ENCODE measurements around the gene ASPRV1. TPM values are rescaled to one million over a fixed set of nuclear protein-coding genes. Genes with fewer than 3 reads are reported as not detected.
A peak's percentile ranks its signal among the peaks of the same experiment; 100 is the strongest.

The ASPRV1 gene
- total and polyA plus RNA-seq, 2 donors from 2014 or later: 1.6 to 2.1 TPM

DNA sequence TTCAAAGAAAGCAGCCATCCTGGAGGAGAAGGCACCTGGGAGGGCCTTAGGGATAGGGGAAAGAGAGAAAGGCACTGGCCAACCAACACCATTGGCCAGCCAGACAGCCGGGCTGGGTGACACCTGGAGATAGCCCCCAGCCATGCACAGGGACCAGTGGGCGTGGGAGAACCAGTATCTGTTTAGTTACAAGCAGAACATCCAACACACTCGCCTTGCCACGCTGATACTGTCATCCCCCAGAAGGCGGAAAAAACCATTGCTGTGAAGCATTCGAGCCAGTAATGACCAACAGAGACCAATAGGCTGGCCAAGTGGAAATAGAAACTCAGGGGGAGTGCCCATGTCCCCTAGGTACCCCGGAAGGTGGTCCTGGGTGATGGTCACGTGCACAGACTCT is 15.5 kb downstream of the ASPRV1 start:
- no peak for TF ChIP-seq CTCF (IDR thresholded peaks at IDR 0.05; ENCODE audit: borderline replicate concordance, extremely low read depth, insufficient read depth)
- Histone ChIP-seq H3K4me1 (ENCODE audit: control insufficient read depth in 2 of 3, insufficient read depth in 2 of 3, low read depth in 1 of 3, low read length in 3 of 3) (no peaks in the 10 kb centered on the region), H3K27me3 (ENCODE audit: control insufficient read depth, insufficient read depth, low read length) (no peaks in the 10 kb centered on the region), H3K9ac (ENCODE audit: low read length in 3 of 3) (no peak overlapping the region), H3K9me3 (ENCODE audit: control insufficient read depth in 2 of 3, insufficient read depth in 1 of 3, low read length in 3 of 3) (no peaks in the 10 kb centered on the region), H3K36me3 (ENCODE audit: control insufficient read depth in 2 of 3, insufficient read depth in 3 of 3, low read length in 3 of 3) (peaks cover 0 to 8% (median 0%) of the 10 kb centered on the region in 3 donors), H3K4me3 (ENCODE audit: low read length in 3 of 3) (no peak overlapping the region), H3K27ac (ENCODE audit: low read depth in 2 of 2, low read length in 2 of 2) (no peak overlapping the region)
- FAIRE-seq (no peak), DNase-seq (peak in 1 of 5 donors; percentile 60)
- intact Hi-C loops (cut with DNase I): no loop called here

- peaks cover 0 to 8% (median 0%) of the 10 kb centered on the region in 3 donors for H3K36me3 ChIP-seq (ENCODE audit: control insufficient read depth in 2 of 3, insufficient read depth in 3 of 3, low read length in 3 of 3)
- no peaks in the 10 kb centered on the region for H3K9me3 ChIP-seq (ENCODE audit: control insufficient read depth in 2 of 3, insufficient read depth in 1 of 3, low read length in 3 of 3)
- peak in 1 of 5 donors; percentile 55 for DNase-seq
- H3K4me3 ChIP-seq (ENCODE audit: low read length in 3 of 3): no peak overlapping the region
- H3K4me1 ChIP-seq (ENCODE audit: control insufficient read depth in 2 of 3, insufficient read depth in 2 of 3, low read depth in 1 of 3, low read length in 3 of 3): no peaks in the 10 kb centered on the region
- no peak for TF ChIP-seq CTCF (IDR thresholded peaks at IDR 0.05; ENCODE audit: borderline replicate concordance, extremely low read depth, insufficient read depth)
- intact Hi-C loops (cut with DNase I): no loop called here
- H3K9ac ChIP-seq (ENCODE audit: low read length in 3 of 3): no peak overlapping the region
- H3K27me3 ChIP-seq (ENCODE audit: control insufficient read depth, insufficient read depth, low read length): no peaks in the 10 kb centered on the region
- FAIRE-seq: no peak
- H3K27ac ChIP-seq (ENCODE audit: low read depth in 2 of 2, low read length in 2 of 2): no peak overlapping the region
Observed at GRCh38 chr2:69945441-69945840, 16.0 kb downstream of the ASPRV1 start.

- Histone ChIP-seq H3K4me1 (ENCODE audit: control insufficient read depth in 2 of 3, insufficient read depth in 2 of 3, low read depth in 1 of 3, low read length in 3 of 3) (no peaks in the 10 kb centered on the region), H3K27ac (ENCODE audit: low read depth in 2 of 2, low read length in 2 of 2) (no peak overlapping the region), H3K27me3 (ENCODE audit: control insufficient read depth, insufficient read depth, low read length) (no peaks in the 10 kb centered on the region), H3K9me3 (ENCODE audit: control insufficient read depth in 2 of 3, insufficient read depth in 1 of 3, low read length in 3 of 3) (no peaks in the 10 kb centered on the region), H3K4me3 (ENCODE audit: low read length in 3 of 3) (no peak overlapping the region), H3K36me3 (ENCODE audit: control insufficient read depth in 2 of 3, insufficient read depth in 3 of 3, low read length in 3 of 3) (peaks cover 0 to 8% (median 0%) of the 10 kb centered on the region in 3 donors), H3K9ac (ENCODE audit: low read length in 3 of 3) (no peak overlapping the region)
- TF ChIP-seq CTCF (IDR thresholded peaks at IDR 0.05; ENCODE audit: borderline replicate concordance, extremely low read depth, insufficient read depth): no peak
- intact Hi-C loops (cut with DNase I): no loop called here
- no peak for FAIRE-seq
- DNase-seq: peak in 1 of 5 donors; percentile 30
Observed at GRCh38 chr2:69944756-69945155, 16.7 kb downstream of the ASPRV1 start.
